Mammary epithelial cell (primary cell): ENCODE data around the gene CREB5.

Experiments
- EZH2 ChIP-seq: IDR thresholded peaks from 2 replicates; pipeline ENCODE4 v1.6.1; 2012; ENCODE audit warnings: low read length, inconsistent platforms, borderline replicate concordance
- TF ChIP-seq, protein P1 (sequence below), 2 donors: IDR thresholded peaks in 1 of 2; conservative IDR thresholded peaks in 1 of 2; 2 replicates each; pipeline ENCODE4 v1.5.1; 2011 to 2012; ENCODE audit warnings: inconsistent platforms in 2 of 2, low read length in 2 of 2, mild to moderate bottlenecking in 2 of 2, control low read depth in 1 of 2, low read depth in 1 of 2; ENCODE audit not compliant: insufficient read depth in 1 of 2; ENCODE audit errors: extremely low read depth in 1 of 2

DNA sequence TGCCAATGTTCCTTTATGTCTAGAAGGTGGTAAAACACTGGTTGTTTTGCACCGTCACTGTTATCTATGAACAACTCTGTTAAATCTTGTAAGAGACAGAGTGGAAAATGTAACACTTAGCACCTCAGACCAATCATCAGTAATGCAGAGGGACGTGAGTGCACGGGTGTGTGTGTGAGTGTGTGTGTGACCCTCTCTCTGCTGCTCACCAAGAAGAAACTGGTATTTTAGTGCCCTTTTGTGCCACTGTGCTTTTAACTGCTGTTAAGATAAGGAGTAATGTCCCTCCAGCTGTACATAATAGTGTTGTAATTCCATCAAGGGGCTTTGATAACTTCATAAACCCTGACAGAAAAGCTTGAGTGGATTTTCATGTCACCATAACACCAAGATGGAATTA, 130.1 kb downstream of the CREB5 start:
- TF ChIP-seq, protein P1, sequence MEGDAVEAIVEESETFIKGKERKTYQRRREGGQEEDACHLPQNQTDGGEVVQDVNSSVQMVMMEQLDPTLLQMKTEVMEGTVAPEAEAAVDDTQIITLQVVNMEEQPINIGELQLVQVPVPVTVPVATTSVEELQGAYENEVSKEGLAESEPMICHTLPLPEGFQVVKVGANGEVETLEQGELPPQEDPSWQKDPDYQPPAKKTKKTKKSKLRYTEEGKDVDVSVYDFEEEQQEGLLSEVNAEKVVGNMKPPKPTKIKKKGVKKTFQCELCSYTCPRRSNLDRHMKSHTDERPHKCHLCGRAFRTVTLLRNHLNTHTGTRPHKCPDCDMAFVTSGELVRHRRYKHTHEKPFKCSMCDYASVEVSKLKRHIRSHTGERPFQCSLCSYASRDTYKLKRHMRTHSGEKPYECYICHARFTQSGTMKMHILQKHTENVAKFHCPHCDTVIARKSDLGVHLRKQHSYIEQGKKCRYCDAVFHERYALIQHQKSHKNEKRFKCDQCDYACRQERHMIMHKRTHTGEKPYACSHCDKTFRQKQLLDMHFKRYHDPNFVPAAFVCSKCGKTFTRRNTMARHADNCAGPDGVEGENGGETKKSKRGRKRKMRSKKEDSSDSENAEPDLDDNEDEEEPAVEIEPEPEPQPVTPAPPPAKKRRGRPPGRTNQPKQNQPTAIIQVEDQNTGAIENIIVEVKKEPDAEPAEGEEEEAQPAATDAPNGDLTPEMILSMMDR (conservative IDR thresholded peaks at IDR 0.05 in 1 of 2, IDR thresholded peaks at IDR 0.05 in 1 of 2; ENCODE audit: extremely low read depth in 1 of 2, insufficient read depth in 1 of 2, low read depth in 1 of 2, low read length in 2 of 2): no peak
- TF ChIP-seq EZH2: no peak
